A549 treated with RU486 at 1 μM for 4 hours (cell line): Measurements from ENCODE around the gene MEF2D. TPM values are rescaled to one million over a fixed set of nuclear protein-coding genes. Genes with fewer than 3 reads are reported as not detected.

Experiments
- total RNA-seq: library from RNA; stranded (reverse); fragments of 200-300 nt; extraction: Qiagen RNA extraction; gene quantifications from 5 replicates; pipeline ENCODE4 v1.2.3, GENCODE V29; 2022; ENCODE audit warnings: low read depth

MEF2D gene
- 22.6 to 36.0 TPM (median 31.5 TPM) in 5 replicates for total RNA-seq

DNA sequence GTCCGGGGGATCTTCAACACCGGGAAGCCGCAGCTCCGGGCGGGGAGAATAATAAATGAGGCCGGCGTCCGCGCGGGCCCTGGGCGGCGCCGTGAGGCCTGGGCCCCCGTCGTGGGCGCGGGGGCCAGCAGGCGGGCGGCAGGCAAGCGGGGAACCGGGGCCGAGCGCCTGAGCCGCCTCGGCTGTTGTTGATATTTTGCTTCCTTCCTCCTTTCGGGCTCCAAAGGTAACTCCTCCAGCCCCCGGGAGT, at the start of gene MEF2D:
Gene MEF2D (minus strand): TSS at position 233 of the 250 bp plus-strand sequence. CDS start 17,483 bp downstream, outside the sequence.

Other genes starting within 250 kb of the MEF2D start
- 39.9 to 48.9 TPM (median 46.9 TPM) in 5 replicates for gene SMG5, start 217.9 kb downstream of the MEF2D start, total RNA-seq
- 5.3 to 8.9 TPM (median 7.7 TPM) in 5 replicates for gene TMEM79, start 216.4 kb downstream of the MEF2D start, total RNA-seq
- gene GLMP, start 205.1 kb downstream of the MEF2D start, total RNA-seq, result 33.5 to 50.4 TPM (median 43.5 TPM) in 5 replicates
- not detected in 5 replicates for gene VHLL, start 201.5 kb downstream of the MEF2D start, total RNA-seq
- gene CCT3, start 162.5 kb downstream of the MEF2D start, total RNA-seq, result 379 to 433 TPM (median 412 TPM) in 5 replicates
- gene TSACC, start 162.2 kb downstream of the MEF2D start, total RNA-seq, result 1.2 to 3.0 TPM (median 1.6 TPM) in 5 replicates
- gene RHBG, start 131.6 kb downstream of the MEF2D start, total RNA-seq, result not detected in 5 replicates
- gene IQGAP3, start 71.8 kb upstream of the MEF2D start, total RNA-seq, result 11.6 to 18.6 TPM (median 15.8 TPM) in 5 replicates
- not detected in 5 replicates for gene TTC24, start 78.9 kb upstream of the MEF2D start, total RNA-seq
- 136 to 185 TPM (median 163 TPM) in 5 replicates for gene NAXE, start 91.0 kb upstream of the MEF2D start, total RNA-seq
- gene GPATCH4, start 100.7 kb upstream of the MEF2D start, total RNA-seq, result 65.4 to 96.3 TPM (median 74.7 TPM) in 5 replicates
- gene HAPLN2, start 118.6 kb upstream of the MEF2D start, total RNA-seq, result 0.13 to 0.14 TPM in 2 of 5 replicates, not detected in the others
- gene BCAN, start 141.3 kb upstream of the MEF2D start, total RNA-seq, result 0.06 TPM in 1 of 5 replicates, not detected in the others
- gene NES, start 176.6 kb upstream of the MEF2D start, total RNA-seq, result 1.2 to 1.7 TPM (median 1.3 TPM) in 5 replicates
- gene CRABP2, start 204.8 kb upstream of the MEF2D start, total RNA-seq, result 11.5 to 19.1 TPM (median 11.6 TPM) in 5 replicates
- 19.5 to 25.1 TPM (median 23.8 TPM) in 5 replicates for gene METTL25B, start 227.7 kb upstream of the MEF2D start, total RNA-seq
- gene ISG20L2, start 228.0 kb upstream of the MEF2D start, total RNA-seq, result 46.4 to 55.1 TPM (median 48.6 TPM) in 5 replicates
- gene MRPL24, start 240.3 kb upstream of the MEF2D start, total RNA-seq, result 175 to 219 TPM (median 189 TPM) in 5 replicates